T-helper 2 cell treated with Interferon-gamma antibody and Interleukin-4, amounts not matched to agents 5 μg/mL and 100 μg/mL, for 36 hours (primary cell): ENCODE data around the gene SH3BGRL3.
"Not testable (repeated sequence)": the region's sequence is repeated elsewhere in the genome, so short reads cannot be mapped to it uniquely, and the experiment has no call there.

ENCODE experiments used
- DNase-seq: peaks from one replicate; pipeline ENCODE4 v3.0.0; 2021; ENCODE audit warnings: low spot score
- H3K27ac Mint-ChIP-seq: one replicate; pipeline ENCODE4 v1.8.0; 2021; ENCODE audit warnings: mild to moderate bottlenecking, mixed read lengths
- H3K27me3 Mint-ChIP-seq: one replicate; pipeline ENCODE4 v1.8.0; 2021; ENCODE audit warnings: low read depth, mixed read lengths
- H3K36me3 Mint-ChIP-seq: one replicate; pipeline ENCODE4 v1.8.0; 2021; ENCODE audit warnings: low read depth, mixed read lengths
- H3K4me1 Mint-ChIP-seq: one replicate; pipeline ENCODE4 v1.8.0; 2021; ENCODE audit warnings: low read depth, mixed read lengths
- H3K4me3 Mint-ChIP-seq: one replicate; pipeline ENCODE4 v1.8.0; 2022; ENCODE audit warnings: mild to moderate bottlenecking, moderate library complexity, mixed read lengths
- H3K9me3 Mint-ChIP-seq: one replicate; pipeline ENCODE4 v1.8.0; 2021; ENCODE audit warnings: mixed read lengths

Gene SH3BGRL3

GRCh38 chr1:26279456-26280332 lies at the start of gene SH3BGRL3:
Gene SH3BGRL3, plus strand, starts transcription at chr1:26280086. Its CDS starts 70 bp downstream, at chr1:26280156.
- peak; percentile 88 for DNase-seq
- H3K27ac Mint-ChIP-seq = peak within 1 kb of the TSS; percentile 95
- peak within 1 kb of the TSS; percentile 85 for H3K4me3 Mint-ChIP-seq
- no peaks in the 10 kb centered on the region for H3K27me3 Mint-ChIP-seq
- H3K4me1 Mint-ChIP-seq = peaks cover 73% of the 10 kb centered on the region
- no peaks in the 10 kb centered on the region for H3K9me3 Mint-ChIP-seq
- H3K36me3 Mint-ChIP-seq = peaks cover 71% of the 10 kb centered on the region

DNA sequence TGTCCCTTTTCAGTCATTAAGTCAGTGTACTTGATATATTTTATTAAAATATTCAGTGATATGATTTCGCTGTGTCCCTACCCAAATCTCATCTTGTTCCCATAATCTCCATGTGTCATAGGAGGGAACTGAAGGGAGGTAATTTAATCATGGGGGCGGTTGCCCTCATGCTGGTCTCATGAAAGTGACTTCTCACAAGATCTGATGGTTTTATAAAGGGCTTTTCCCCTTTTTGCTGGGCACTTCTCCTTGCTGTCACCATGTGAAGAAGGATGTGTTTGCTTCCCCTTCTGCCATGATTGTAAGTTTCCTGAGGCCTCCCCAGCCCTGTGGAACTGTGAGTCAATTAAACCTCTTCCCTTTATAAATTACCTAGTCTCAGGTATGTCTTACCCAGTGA lies 49.2 kb upstream of the SH3BGRL3 start:
- H3K4me1 Mint-ChIP-seq = peaks cover 13% of the 10 kb centered on the region
- DNase-seq, H3K9me3 Mint-ChIP-seq, H3K4me3 Mint-ChIP-seq, H3K36me3 Mint-ChIP-seq, H3K27ac Mint-ChIP-seq: not testable (repeated sequence)
- H3K27me3 Mint-ChIP-seq = peaks cover 25% of the 10 kb centered on the region

DNA sequence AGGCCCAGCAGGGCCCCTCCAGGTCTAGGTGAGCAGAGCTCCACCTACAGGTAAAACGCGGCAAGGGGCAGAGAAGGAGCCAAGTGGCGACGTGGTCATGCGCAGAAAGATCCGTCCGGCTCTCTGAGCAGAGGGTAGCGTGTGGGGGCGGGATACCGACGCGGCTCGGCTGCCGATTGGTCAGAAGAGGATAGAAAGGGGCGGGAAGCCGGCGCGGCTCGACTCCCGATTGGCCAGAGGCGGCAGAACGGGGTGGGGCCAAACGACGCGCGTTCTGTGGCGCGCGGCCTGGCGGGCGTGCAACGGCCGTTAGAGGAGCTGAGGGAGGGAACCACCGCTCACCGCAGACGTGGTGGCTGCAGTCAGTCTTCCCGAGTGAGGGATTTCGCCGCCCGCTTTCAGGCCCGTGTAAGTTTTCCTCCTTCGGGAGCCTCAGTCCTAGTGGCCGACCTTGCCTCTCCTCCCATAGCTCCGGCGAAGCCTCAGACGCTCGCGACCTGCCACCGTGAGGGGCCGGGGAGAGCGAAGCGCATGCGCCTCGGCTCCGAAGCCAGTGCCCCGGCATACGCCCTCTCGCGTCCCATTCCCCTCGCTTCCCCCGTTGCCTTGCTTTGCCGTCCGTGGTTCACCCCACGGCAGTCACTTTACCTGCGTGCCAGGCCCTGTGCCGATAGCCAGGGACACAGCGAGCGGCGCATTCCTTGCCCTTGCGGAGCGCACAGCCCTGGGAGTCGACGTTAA lies 45.8 kb upstream of the SH3BGRL3 start, which contains the start of gene CEP85:
CEP85 (plus strand) TSS at position 298 of the 741 bp plus-strand sequence. CDS start 5,584 bp downstream, outside the sequence.
- H3K4me1 Mint-ChIP-seq = peaks cover 31% of the 10 kb centered on the region
- peaks cover 2% of the 10 kb centered on the region for H3K27me3 Mint-ChIP-seq
- peak within 1 kb of the TSS; percentile 96 for H3K4me3 Mint-ChIP-seq
- DNase-seq = peak; percentile 97
- peaks cover 20% of the 10 kb centered on the region for H3K36me3 Mint-ChIP-seq
- peak within 1 kb of the TSS; percentile 93 for H3K27ac Mint-ChIP-seq
- H3K9me3 Mint-ChIP-seq = no peaks in the 10 kb centered on the region

DNA sequence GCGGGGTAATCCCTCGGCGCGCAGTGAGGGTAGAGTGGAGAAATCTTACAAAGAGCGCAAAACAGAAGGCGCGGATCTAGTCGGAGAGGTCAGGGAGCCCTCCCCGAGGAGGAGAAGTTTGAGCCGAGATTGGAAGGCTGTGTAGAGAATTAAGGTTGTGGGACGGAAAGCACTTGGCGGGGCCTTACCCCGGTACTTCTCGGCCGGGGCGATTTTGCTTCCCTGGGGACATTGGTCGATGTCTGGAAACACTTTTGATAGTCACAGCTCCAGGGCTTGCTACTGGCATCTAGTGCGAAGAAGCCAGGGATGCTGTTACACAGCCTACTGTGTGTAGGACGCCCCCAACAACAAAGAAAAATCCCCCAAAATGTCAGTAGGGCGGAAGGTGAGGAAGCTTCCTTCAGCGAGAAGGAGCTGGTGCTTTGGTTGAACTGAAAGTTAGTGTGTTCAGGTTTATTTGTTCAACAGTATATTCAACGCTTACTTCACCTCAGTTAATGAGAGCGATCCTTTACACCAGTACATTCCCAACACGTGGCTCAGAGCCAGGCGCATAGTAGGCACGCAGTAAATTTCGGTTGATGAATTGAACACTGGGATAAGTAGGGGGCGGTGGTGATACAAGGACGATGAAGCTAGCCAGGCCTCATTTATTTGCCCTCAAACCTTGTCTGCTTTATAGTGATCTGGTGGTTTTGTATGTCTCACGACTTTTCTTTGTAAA lies 45.1 kb upstream of the SH3BGRL3 start:
- H3K36me3 Mint-ChIP-seq = peaks cover 20% of the 10 kb centered on the region
- peak overlapping the region; percentile 96 for H3K4me3 Mint-ChIP-seq
- H3K27me3 Mint-ChIP-seq = peaks cover 2% of the 10 kb centered on the region
- H3K4me1 Mint-ChIP-seq = peaks cover 35% of the 10 kb centered on the region
- H3K9me3 Mint-ChIP-seq = no peaks in the 10 kb centered on the region
- DNase-seq = peak; percentile 19
- H3K27ac Mint-ChIP-seq = peak overlapping the region; percentile 93

GRCh38 chr1:26237230-26237966 lies 42.5 kb upstream of the SH3BGRL3 start:
- Mint-ChIP-seq H3K36me3 (peaks cover 27% of the 10 kb centered on the region), H3K4me3 (peak overlapping the region; percentile 54), H3K9me3 (no peaks in the 10 kb centered on the region), H3K4me1 (peaks cover 36% of the 10 kb centered on the region), H3K27me3 (peaks cover 2% of the 10 kb centered on the region), H3K27ac (peak overlapping the region; percentile 7)
- DNase-seq = no peak

GRCh38 chr1:26239936-26240335 lies 40.0 kb upstream of the SH3BGRL3 start:
- peaks cover 44% of the 10 kb centered on the region for H3K36me3 Mint-ChIP-seq
- no peaks in the 10 kb centered on the region for H3K27me3 Mint-ChIP-seq
- H3K4me1 Mint-ChIP-seq = peaks cover 32% of the 10 kb centered on the region
- no peaks in the 10 kb centered on the region for H3K9me3 Mint-ChIP-seq
- no peak overlapping the region for H3K27ac Mint-ChIP-seq
- H3K4me3 Mint-ChIP-seq = no peak overlapping the region
- no peak for DNase-seq

GRCh38 chr1:26252718-26253117 lies 27.2 kb upstream of the SH3BGRL3 start:
- no peaks in the 10 kb centered on the region for H3K27me3 Mint-ChIP-seq
- H3K4me1 Mint-ChIP-seq = peaks cover 3% of the 10 kb centered on the region
- H3K36me3 Mint-ChIP-seq = peaks cover 45% of the 10 kb centered on the region
- H3K9me3 Mint-ChIP-seq = no peaks in the 10 kb centered on the region
- no peak overlapping the region for H3K27ac Mint-ChIP-seq
- DNase-seq = no peak
- H3K4me3 Mint-ChIP-seq = no peak overlapping the region

- H3K36me3 Mint-ChIP-seq = peaks cover 53% of the 10 kb centered on the region
- peak overlapping the region; percentile 8 for H3K27ac Mint-ChIP-seq
- H3K4me3 Mint-ChIP-seq = no peak overlapping the region
- H3K9me3 Mint-ChIP-seq = no peaks in the 10 kb centered on the region
- H3K27me3 Mint-ChIP-seq = no peaks in the 10 kb centered on the region
- no peak for DNase-seq
- H3K4me1 Mint-ChIP-seq = peaks cover 3% of the 10 kb centered on the region
Observed at GRCh38 chr1:26254404-26254803, 25.5 kb upstream of the SH3BGRL3 start.

- H3K36me3 Mint-ChIP-seq = peaks cover 63% of the 10 kb centered on the region
- H3K9me3 Mint-ChIP-seq = no peaks in the 10 kb centered on the region
- H3K27me3 Mint-ChIP-seq = no peaks in the 10 kb centered on the region
- DNase-seq = no peak
- no peak overlapping the region for H3K27ac Mint-ChIP-seq
- peaks cover 5% of the 10 kb centered on the region for H3K4me1 Mint-ChIP-seq
- no peak overlapping the region for H3K4me3 Mint-ChIP-seq
Observed at GRCh38 chr1:26257222-26257621, 22.7 kb upstream of the SH3BGRL3 start.

GRCh38 chr1:26259005-26259404 lies 20.9 kb upstream of the SH3BGRL3 start:
- Mint-ChIP-seq H3K4me3 (no peak overlapping the region), H3K4me1 (peaks cover 2% of the 10 kb centered on the region), H3K27me3 (no peaks in the 10 kb centered on the region), H3K27ac (no peak overlapping the region), H3K36me3 (peaks cover 72% of the 10 kb centered on the region), H3K9me3 (no peaks in the 10 kb centered on the region)
- DNase-seq = no peak

GRCh38 chr1:26259578-26259977 lies 20.3 kb upstream of the SH3BGRL3 start:
- Mint-ChIP-seq H3K4me1 (peaks cover 2% of the 10 kb centered on the region), H3K27ac (peak overlapping the region; percentile 55), H3K27me3 (no peaks in the 10 kb centered on the region), H3K9me3 (no peaks in the 10 kb centered on the region), H3K36me3 (peaks cover 72% of the 10 kb centered on the region), H3K4me3 (no peak overlapping the region)
- no peak for DNase-seq

GRCh38 chr1:26263212-26263611 lies 16.7 kb upstream of the SH3BGRL3 start:
- no peaks in the 10 kb centered on the region for H3K27me3 Mint-ChIP-seq
- peaks cover 4% of the 10 kb centered on the region for H3K4me1 Mint-ChIP-seq
- peaks cover 4% of the 10 kb centered on the region for H3K9me3 Mint-ChIP-seq
- no peak overlapping the region for H3K4me3 Mint-ChIP-seq
- no peak for DNase-seq
- no peak overlapping the region for H3K27ac Mint-ChIP-seq
- H3K36me3 Mint-ChIP-seq = peaks cover 71% of the 10 kb centered on the region

- Mint-ChIP-seq H3K4me1 (peaks cover 2% of the 10 kb centered on the region), H3K27ac (no peak overlapping the region), H3K4me3 (no peak overlapping the region), H3K9me3 (peaks cover 17% of the 10 kb centered on the region), H3K27me3 (no peaks in the 10 kb centered on the region), H3K36me3 (peaks cover 76% of the 10 kb centered on the region)
- no peak for DNase-seq
Observed at GRCh38 chr1:26265405-26265804, 14.5 kb upstream of the SH3BGRL3 start.
